Measurements from ENCODE around the gene PLA2G4D.
A peak's percentile ranks its signal among the peaks of the same experiment; 100 is the strongest.

PLA2G4D gene

GRCh38 chr15:42072141-42072685 is 22.1 kb downstream of the PLA2G4D start:
- no peak for DNase-seq (ENCODE audit: low read depth in 2 of 2)

- DNase-seq (ENCODE audit: low read depth in 2 of 2), result no peak
Measured at GRCh38 chr15:42071717-42072116, 22.6 kb downstream of the PLA2G4D start.

- no peak for DNase-seq (ENCODE audit: low read depth in 2 of 2)
Measured at GRCh38 chr15:42070976-42071350, 23.4 kb downstream of the PLA2G4D start.

- no peak for DNase-seq (ENCODE audit: low read depth in 2 of 2)
Measured at GRCh38 chr15:42070279-42070975, 23.9 kb downstream of the PLA2G4D start.

- no peak for DNase-seq (ENCODE audit: low read depth in 2 of 2)
Measured at GRCh38 chr15:42069496-42070278, 24.7 kb downstream of the PLA2G4D start.

- DNase-seq (ENCODE audit: low read depth in 2 of 2), result no peak
Measured at GRCh38 chr15:42069025-42069424, 25.3 kb downstream of the PLA2G4D start.

- no peak for DNase-seq (ENCODE audit: low read depth in 2 of 2)
Measured at GRCh38 chr15:42068601-42069000, 25.8 kb downstream of the PLA2G4D start.

- no peak for DNase-seq (ENCODE audit: low read depth in 2 of 2)
Measured at GRCh38 chr15:42066764-42067415, 27.5 kb downstream of the PLA2G4D start.

- no peak for DNase-seq (ENCODE audit: low read depth in 2 of 2)
Measured at GRCh38 chr15:42065468-42065867, 28.9 kb downstream of the PLA2G4D start.

GRCh38 chr15:42065033-42065432 is 29.3 kb downstream of the PLA2G4D start:
- DNase-seq (ENCODE audit: low read depth in 2 of 2), result no peak

- no peak for DNase-seq (ENCODE audit: low read depth in 2 of 2)
Measured at GRCh38 chr15:42064271-42064670, 30.1 kb downstream of the PLA2G4D start.

GRCh38 chr15:42063122-42063848 is 31.1 kb downstream of the PLA2G4D start:
- DNase-seq (ENCODE audit: low read depth in 2 of 2), result no peak

GRCh38 chr15:42062284-42062806 is 32.0 kb downstream of the PLA2G4D start:
- no peak for DNase-seq (ENCODE audit: low read depth in 2 of 2)

GRCh38 chr15:42060797-42061196 is 33.6 kb downstream of the PLA2G4D start:
- DNase-seq (ENCODE audit: low read depth in 2 of 2), result no peak

GRCh38 chr15:42060477-42060763 is 33.9 kb downstream of the PLA2G4D start:
- DNase-seq (ENCODE audit: low read depth in 2 of 2), result no peak

GRCh38 chr15:42059661-42060476 is 34.5 kb downstream of the PLA2G4D start:
- no peak for DNase-seq (ENCODE audit: low read depth in 2 of 2)

GRCh38 chr15:42058791-42059190 is 35.6 kb downstream of the PLA2G4D start:
- no peak for DNase-seq (ENCODE audit: low read depth in 2 of 2)

GRCh38 chr15:42057799-42058646 is 36.3 kb downstream of the PLA2G4D start:
- DNase-seq (ENCODE audit: low read depth in 2 of 2), result no peak

GRCh38 chr15:42056934-42057798 is 37.2 kb downstream of the PLA2G4D start:
- DNase-seq (ENCODE audit: low read depth in 2 of 2), result peak; percentile 30 to 33

Measured in fibroblast of skin of left quadriceps (primary cell).